NCI-H2227 treated with DMSO at 0.1 percent for 48 hours (cell line): ENCODE results near the gene ENPP7.
A peak's percentile ranks its signal among the peaks of the same experiment; 100 is the strongest.

ENCODE experiments used
- DNase-seq: peaks from one replicate; lab custom pipeline; 2025; lab: John Stamatoyannopoulos, UW

ENPP7 gene

GRCh38 chr17:79777894-79778503 is 47.3 kb downstream of the ENPP7 start, which contains the start of gene CBX2:
CBX2 (plus strand) TSS chr17:79778148; CDS start chr17:79778236, 88 bp downstream.
- DNase-seq, result peak; percentile 69

GRCh38 chr17:79778504-79779083 is 47.9 kb downstream of the ENPP7 start:
- peak; percentile 26 for DNase-seq

- DNase-seq, result no peak
These were observed 48.4 kb downstream of the ENPP7 start for GRCh38 chr17:79779084-79779529.

GRCh38 chr17:79779661-79780365 is 49.1 kb downstream of the ENPP7 start:
- no peak for DNase-seq

GRCh38 chr17:79781012-79781650 is 50.4 kb downstream of the ENPP7 start:
- DNase-seq, result no peak

- no peak for DNase-seq
These were observed 51.2 kb downstream of the ENPP7 start for GRCh38 chr17:79781736-79782575.

GRCh38 chr17:79783891-79784290 is 53.1 kb downstream of the ENPP7 start:
- no peak for DNase-seq

GRCh38 chr17:79784353-79785016 is 53.7 kb downstream of the ENPP7 start:
- DNase-seq, result no peak

GRCh38 chr17:79785017-79785899 is 54.5 kb downstream of the ENPP7 start:
- no peak for DNase-seq

GRCh38 chr17:79785900-79786810 is 55.4 kb downstream of the ENPP7 start:
- DNase-seq, result no peak

- DNase-seq, result no peak
These were observed 56.3 kb downstream of the ENPP7 start for GRCh38 chr17:79786930-79787643.

GRCh38 chr17:79788455-79788854 is 57.7 kb downstream of the ENPP7 start:
- DNase-seq, result no peak

GRCh38 chr17:79788989-79789942 is 58.5 kb downstream of the ENPP7 start:
- DNase-seq, result no peak

- DNase-seq, result no peak
These were observed 59.4 kb downstream of the ENPP7 start for GRCh38 chr17:79789943-79790804.

- DNase-seq, result no peak
These were observed 60.3 kb downstream of the ENPP7 start for GRCh38 chr17:79790805-79791734.
